PFSK-1 (cell line): ENCODE results near the gene ACKR2.

ENCODE experiments used
- FOXP2 ChIP-seq: optimal IDR thresholded peaks from 2 replicates; pipeline ENCODE3; 2011; ENCODE audit warnings: borderline replicate concordance, control low read depth, inconsistent platforms; ENCODE audit not compliant: insufficient read depth; ENCODE audit errors: extremely low read length, extremely low read depth
- POLR2AphosphoS5 ChIP-seq: IDR thresholded peaks from 2 replicates; pipeline ENCODE4 v1.6.1; 2012; ENCODE audit warnings: low read depth, mild to moderate bottlenecking, control low read depth, low read length, moderate library complexity
- REST ChIP-seq, 2 experiments: IDR thresholded peaks; 2 replicates each; pipeline versions ENCODE4 v1.6.1 to v1.8.0; 2011 to 2012; ENCODE audit warnings: low read depth in 2 of 2, low read length in 2 of 2, control low read depth in 1 of 2, inconsistent platforms in 1 of 2, mild to moderate bottlenecking in 1 of 2, moderate library complexity in 1 of 2; ENCODE audit not compliant: insufficient read depth in 1 of 2
- SIN3A ChIP-seq: IDR thresholded peaks from 2 replicates; pipeline ENCODE4 v1.6.1; 2012; ENCODE audit warnings: mild to moderate bottlenecking, low read length, moderate library complexity, borderline replicate concordance; ENCODE audit not compliant: insufficient read depth
- TAF1 ChIP-seq: IDR thresholded peaks from 2 replicates; pipeline ENCODE4 v1.6.1; 2012; ENCODE audit warnings: low read length, control low read depth, borderline replicate concordance; ENCODE audit not compliant: insufficient read depth

Gene ACKR2

GRCh38 chr3:42892807-42893206 lies 83.6 kb downstream of the ACKR2 start:
- TF ChIP-seq REST (IDR thresholded peaks at IDR 0.05; ENCODE audit: insufficient read depth in 1 of 2, low read depth in 2 of 2, low read length in 2 of 2) = no peak
- no peak for TF ChIP-seq POLR2AphosphoS5
- no peak for TF ChIP-seq SIN3A
- TF ChIP-seq TAF1 = no peak
- TF ChIP-seq FOXP2 = no peak

- TF ChIP-seq POLR2AphosphoS5 (no peak), SIN3A (no peak), REST (IDR thresholded peaks at IDR 0.05; ENCODE audit: insufficient read depth in 1 of 2, low read depth in 2 of 2, low read length in 2 of 2) (no peak), TAF1 (no peak), FOXP2 (no peak)
Observed at GRCh38 chr3:42894698-42895579, 85.7 kb downstream of the ACKR2 start.

- no peak for TF ChIP-seq FOXP2
- TF ChIP-seq REST (IDR thresholded peaks at IDR 0.05; ENCODE audit: insufficient read depth in 1 of 2, low read depth in 2 of 2, low read length in 2 of 2) = no peak
- TF ChIP-seq TAF1 = no peak
- no peak for TF ChIP-seq POLR2AphosphoS5
- TF ChIP-seq SIN3A = no peak
Observed at GRCh38 chr3:42895580-42895868, 86.3 kb downstream of the ACKR2 start.

- TF ChIP-seq SIN3A (no peak), POLR2AphosphoS5 (no peak), TAF1 (no peak), FOXP2 (no peak), REST (IDR thresholded peaks at IDR 0.05; ENCODE audit: insufficient read depth in 1 of 2, low read depth in 2 of 2, low read length in 2 of 2) (no peak)
Observed at GRCh38 chr3:42898896-42899675, 89.8 kb downstream of the ACKR2 start.
